SU-DHL-6 (cell line): ENCODE data around the gene UBE2G2.

Experiments
- EZH2phosphoT487 ChIP-seq: fragments of 200-600 bp; sonication (generic), shearing (Covaris generic); conservative IDR thresholded peaks from 2 replicates; pipeline ENCODE4 v1.6.1; 2018; ENCODE audit warnings: mild to moderate bottlenecking, antibody characterized with exemption, low read length, moderate library complexity, mixed read lengths
- TF ChIP-seq, protein P1 (sequence below): fragments of 200-600 bp; sonication (generic); IDR thresholded peaks from one replicate; pipeline ENCODE4 v1.5.1; 2017; ENCODE audit warnings: antibody characterized with exemption, mild to moderate bottlenecking, low read length, moderate library complexity; ENCODE audit not compliant: insufficient read depth, poor library complexity, severe bottlenecking

DNA sequence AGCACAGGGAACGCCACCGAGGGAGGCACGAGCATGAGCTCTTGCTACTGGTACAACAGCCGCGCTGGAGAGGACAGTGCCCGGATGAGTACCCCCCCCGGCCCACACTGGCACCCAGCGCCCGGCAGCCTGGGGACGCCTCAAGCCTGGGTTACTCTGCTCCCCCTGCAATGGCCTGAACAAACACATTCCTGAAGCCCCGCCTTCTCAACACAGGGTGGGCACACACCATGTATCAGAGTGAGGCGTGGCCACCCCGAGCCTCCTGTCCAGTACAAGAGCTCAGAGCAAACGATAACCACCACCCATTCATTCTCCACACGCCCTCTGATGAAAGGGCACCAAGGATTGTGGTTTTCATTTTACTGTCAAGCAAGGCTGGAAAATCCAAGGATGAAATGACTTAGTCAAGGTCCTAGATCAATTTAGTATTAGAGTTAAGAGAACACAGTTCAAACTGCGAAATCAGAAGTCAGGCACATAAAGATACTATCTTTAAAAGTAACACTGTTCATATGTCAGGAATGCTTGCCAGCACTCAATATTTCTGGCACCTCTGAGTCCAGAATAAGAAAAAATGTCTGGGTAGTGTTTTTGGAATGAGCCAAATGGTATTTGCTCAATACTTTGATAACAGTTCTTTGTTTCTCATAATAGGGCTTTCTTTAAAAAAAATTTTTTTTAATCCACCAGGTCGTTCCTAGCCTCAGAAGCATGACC lies 22.0 kb downstream of the UBE2G2 start:
- no peak for TF ChIP-seq EZH2phosphoT487
- TF ChIP-seq, protein P1, sequence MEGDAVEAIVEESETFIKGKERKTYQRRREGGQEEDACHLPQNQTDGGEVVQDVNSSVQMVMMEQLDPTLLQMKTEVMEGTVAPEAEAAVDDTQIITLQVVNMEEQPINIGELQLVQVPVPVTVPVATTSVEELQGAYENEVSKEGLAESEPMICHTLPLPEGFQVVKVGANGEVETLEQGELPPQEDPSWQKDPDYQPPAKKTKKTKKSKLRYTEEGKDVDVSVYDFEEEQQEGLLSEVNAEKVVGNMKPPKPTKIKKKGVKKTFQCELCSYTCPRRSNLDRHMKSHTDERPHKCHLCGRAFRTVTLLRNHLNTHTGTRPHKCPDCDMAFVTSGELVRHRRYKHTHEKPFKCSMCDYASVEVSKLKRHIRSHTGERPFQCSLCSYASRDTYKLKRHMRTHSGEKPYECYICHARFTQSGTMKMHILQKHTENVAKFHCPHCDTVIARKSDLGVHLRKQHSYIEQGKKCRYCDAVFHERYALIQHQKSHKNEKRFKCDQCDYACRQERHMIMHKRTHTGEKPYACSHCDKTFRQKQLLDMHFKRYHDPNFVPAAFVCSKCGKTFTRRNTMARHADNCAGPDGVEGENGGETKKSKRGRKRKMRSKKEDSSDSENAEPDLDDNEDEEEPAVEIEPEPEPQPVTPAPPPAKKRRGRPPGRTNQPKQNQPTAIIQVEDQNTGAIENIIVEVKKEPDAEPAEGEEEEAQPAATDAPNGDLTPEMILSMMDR = no peak
